ENCODE data around the gene ETFB. TPM values are rescaled to one million over a fixed set of nuclear protein-coding genes. Genes with fewer than 3 reads are reported as not detected.
A peak's percentile ranks its signal among the peaks of the same experiment; 100 is the strongest.

ETFB gene
- total and polyA plus RNA-seq, 9 of the 15 experiments (the other 6 are each of a cell fraction or from before 2014, with no cell fraction given) = 18.1 to 143 (median 96.1) TPM

- TF ChIP-seq ZNF407 (IDR thresholded peaks at IDR 0.05; ENCODE audit: low read depth) (no peak), ZNF589 (CRISPR knock-in tag; IDR thresholded peaks at IDR 0.05; ENCODE audit: low read depth) (no peak), POLR2AphosphoS2 (IDR thresholded peaks at IDR 0.05; ENCODE audit: low read length) (no peak), ZBTB40 (IDR thresholded peaks at IDR 0.05) (no peak), ZBTB40 (CRISPR knock-in tag; IDR thresholded peaks at IDR 0.05) (no peak), ZNF436 (CRISPR knock-in tag; IDR thresholded peaks at IDR 0.05) (peak; percentile 84)
- TF ChIP-seq, protein P1, sequence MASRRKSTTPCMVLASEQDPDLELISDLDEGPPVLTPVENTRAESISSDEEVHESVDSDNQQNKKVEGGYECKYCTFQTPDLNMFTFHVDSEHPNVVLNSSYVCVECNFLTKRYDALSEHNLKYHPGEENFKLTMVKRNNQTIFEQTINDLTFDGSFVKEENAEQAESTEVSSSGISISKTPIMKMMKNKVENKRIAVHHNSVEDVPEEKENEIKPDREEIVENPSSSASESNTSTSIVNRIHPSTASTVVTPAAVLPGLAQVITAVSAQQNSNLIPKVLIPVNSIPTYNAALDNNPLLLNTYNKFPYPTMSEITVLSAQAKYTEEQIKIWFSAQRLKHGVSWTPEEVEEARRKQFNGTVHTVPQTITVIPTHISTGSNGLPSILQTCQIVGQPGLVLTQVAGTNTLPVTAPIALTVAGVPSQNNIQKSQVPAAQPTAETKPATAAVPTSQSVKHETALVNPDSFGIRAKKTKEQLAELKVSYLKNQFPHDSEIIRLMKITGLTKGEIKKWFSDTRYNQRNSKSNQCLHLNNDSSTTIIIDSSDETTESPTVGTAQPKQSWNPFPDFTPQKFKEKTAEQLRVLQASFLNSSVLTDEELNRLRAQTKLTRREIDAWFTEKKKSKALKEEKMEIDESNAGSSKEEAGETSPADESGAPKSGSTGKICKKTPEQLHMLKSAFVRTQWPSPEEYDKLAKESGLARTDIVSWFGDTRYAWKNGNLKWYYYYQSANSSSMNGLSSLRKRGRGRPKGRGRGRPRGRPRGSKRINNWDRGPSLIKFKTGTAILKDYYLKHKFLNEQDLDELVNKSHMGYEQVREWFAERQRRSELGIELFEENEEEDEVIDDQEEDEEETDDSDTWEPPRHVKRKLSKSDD (conservative IDR thresholded peaks at IDR 0.05; ENCODE audit: low read length) = no peak
These were observed 24.1 kb downstream of the ETFB start, which contains the start of gene VSIG10L (continued) for GRCh38 chr19:51341976-51342580.

Measured in K562 (cell line).